HG02623 (cell line): Measurements from ENCODE around the gene TPH2.

Experiments used
- ATAC-seq: cut with Tn5 transposase; IDR thresholded peaks from one replicate; pipeline ENCODE4 v1.9.1; 2021; ENCODE audit warnings: moderate library complexity; ENCODE audit not compliant: unreplicated experiment

TPH2 gene

GRCh38 chr12:72030277-72030676 lies 91.6 kb downstream of the TPH2 start:
- ATAC-seq: no peak

GRCh38 chr12:72031066-72031465 lies 92.4 kb downstream of the TPH2 start:
- ATAC-seq: no peak

GRCh38 chr12:72033991-72034390 lies 95.3 kb downstream of the TPH2 start:
- ATAC-seq: no peak

- ATAC-seq: no peak
Measured at GRCh38 chr12:72035625-72036024, 97.0 kb downstream of the TPH2 start.

GRCh38 chr12:72036393-72036792 lies 97.7 kb downstream of the TPH2 start:
- no peak for ATAC-seq

- ATAC-seq: no peak
Measured at GRCh38 chr12:72037006-72037795, 98.6 kb downstream of the TPH2 start.

- ATAC-seq: no peak
Measured at GRCh38 chr12:72041811-72042210, 103.2 kb downstream of the TPH2 start.

GRCh38 chr12:72053604-72054003 lies 115.0 kb downstream of the TPH2 start:
- no peak for ATAC-seq

GRCh38 chr12:72054511-72054910 lies 115.9 kb downstream of the TPH2 start:
- ATAC-seq: no peak

- ATAC-seq: no peak
Measured at GRCh38 chr12:72057330-72057914, 118.8 kb downstream of the TPH2 start.

GRCh38 chr12:72063073-72063472 lies 124.4 kb downstream of the TPH2 start:
- ATAC-seq: no peak

- ATAC-seq: no peak
Measured at GRCh38 chr12:72071030-72071429, 132.4 kb downstream of the TPH2 start.

GRCh38 chr12:72072592-72073212 lies 134.1 kb downstream of the TPH2 start:
- ATAC-seq: no peak

- ATAC-seq: no peak
Measured at GRCh38 chr12:72074065-72074464, 135.4 kb downstream of the TPH2 start.

GRCh38 chr12:72074956-72075355 lies 136.3 kb downstream of the TPH2 start:
- ATAC-seq: no peak

- no peak for ATAC-seq
Measured at GRCh38 chr12:72075401-72075800, 136.8 kb downstream of the TPH2 start.

- no peak for ATAC-seq
Measured at GRCh38 chr12:72075891-72076557, 137.4 kb downstream of the TPH2 start.

- ATAC-seq: no peak
Measured at GRCh38 chr12:72076558-72076915, 137.9 kb downstream of the TPH2 start.

GRCh38 chr12:72077111-72077820 lies 138.6 kb downstream of the TPH2 start:
- no peak for ATAC-seq

- ATAC-seq: no peak
Measured at GRCh38 chr12:72081777-72082176, 143.1 kb downstream of the TPH2 start.
